PC-3 (cell line): ENCODE measurements around the gene GPX3. TPM values are rescaled to one million over a fixed set of nuclear protein-coding genes. Genes with fewer than 3 reads are reported as not detected.
A peak's percentile ranks its signal among the peaks of the same experiment; 100 is the strongest.

Experiments used
- ATAC-seq: fragments of 200-7000 bp; cut with Tn5 transposase; 2 replicates; pipeline ENCODE4 v1.9.1; 2020; ENCODE audit warnings: mild to moderate bottlenecking, moderate library complexity
- BruUV-seq: library from RNA; stranded (reverse); fragments of 400-500 nt; replicated peaks from 2 replicates; lab custom pipeline; 2021; lab: Mats Ljungman, UMichigan
- CTCF ChIA-PET: fragments of 300-600 bp; sonication (Branson Sonifier 250); formaldehyde crosslinking; loops from one replicate; lab custom pipeline; 2022; ENCODE audit warnings: antibody characterized with exemption; lab: Charles Lee
- POLR2A ChIA-PET: fragments of 300-600 bp; sonication (Branson Sonifier 250); formaldehyde crosslinking; loops from one replicate; lab custom pipeline; 2022; ENCODE audit warnings: antibody characterized with exemption; ENCODE audit not compliant: unreplicated experiment; lab: Charles Lee
- DNase-seq: peaks from one replicate; pipeline ENCODE4 v3.0.0-alpha.2; 2015
- H2AFZ ChIP-seq: fragments of 300-600 bp; sonication (generic); 2 replicates; pipeline ENCODE4 v1.6.0; 2016; ENCODE audit warnings: antibody characterized with exemption, low read length
- H3F3A ChIP-seq: fragments of 300-600 bp; sonication (generic); one replicate; pipeline ENCODE4 v1.6.0; 2017; ENCODE audit warnings: antibody characterized with exemption, low read length, control low read depth, mild to moderate bottlenecking; ENCODE audit not compliant: unreplicated experiment
- H3K27ac ChIP-seq: fragments of 300-600 bp; sonication (generic); 2 replicates; pipeline ENCODE4 v1.5.1; 2016; ENCODE audit warnings: mild to moderate bottlenecking, low read length
- H3K27me3 ChIP-seq: fragments of 300-600 bp; sonication (generic); 2 replicates; pipeline ENCODE4 v1.6.1; 2016; ENCODE audit warnings: low read length, mixed read lengths
- H3K36me3 ChIP-seq: fragments of 300-600 bp; sonication (generic); 2 replicates; pipeline ENCODE4 v1.6.1; 2016; ENCODE audit warnings: low read depth, mixed run types, low read length, mixed read lengths
- H3K4me1 ChIP-seq: fragments of 300-600 bp; sonication (generic); 2 replicates; pipeline ENCODE4 v1.5.1; 2016; ENCODE audit warnings: low read length; ENCODE audit not compliant: insufficient read depth
- H3K4me2 ChIP-seq: fragments of 300-600 bp; sonication (generic); 2 replicates; pipeline ENCODE4 v1.6.0; 2016; ENCODE audit warnings: low read length
- H3K4me3 ChIP-seq: fragments of 300-600 bp; sonication (generic); 2 replicates; pipeline ENCODE4 v1.5.1; 2016; ENCODE audit warnings: mild to moderate bottlenecking, low read length, mixed read lengths
- H3K79me2 ChIP-seq: fragments of 300-600 bp; sonication (generic); 2 replicates; pipeline ENCODE4 v1.6.1; 2017; ENCODE audit warnings: low read length, mixed read lengths
- H3K9ac ChIP-seq: fragments of 300-600 bp; sonication (generic); 2 replicates; pipeline ENCODE4 v1.6.0; 2016; ENCODE audit warnings: mild to moderate bottlenecking, low read length
- H3K9me2 ChIP-seq: fragments of 300-600 bp; sonication (generic); replicated peaks from 2 replicates; pipeline ENCODE4 v1.6.1; 2016; ENCODE audit warnings: mixed run types, low read length, mixed read lengths
- H3K9me3 ChIP-seq: fragments of 300-600 bp; sonication (generic); 2 replicates; pipeline ENCODE4 v1.6.1; 2016; ENCODE audit warnings: low read length, mixed read lengths
- H4K20me1 ChIP-seq: fragments of 300-600 bp; sonication (generic); 2 replicates; pipeline ENCODE4 v1.6.1; 2016; ENCODE audit warnings: low read length, mixed read lengths
- EZH2 ChIP-seq: fragments of 300-600 bp; sonication (generic); IDR thresholded peaks from one replicate; pipeline ENCODE4 v1.6.1; 2017; ENCODE audit warnings: antibody characterized with exemption, mild to moderate bottlenecking, low read length; ENCODE audit not compliant: unreplicated experiment
- EZH2phosphoT487 ChIP-seq: fragments of 300-600 bp; sonication (generic); IDR thresholded peaks from 2 replicates; pipeline ENCODE4 v1.6.1; 2018; ENCODE audit warnings: mild to moderate bottlenecking, antibody characterized with exemption, low read length, borderline replicate concordance
- intact Hi-C: fragments of 100-400 bp; cut with micrococcal nuclease; formaldehyde crosslinking; loops from 2 replicates; pipeline ENCODE4 v1.9.0; 2023
- total RNA-seq: library from RNA; depleted of rRNA; stranded (reverse); fragments of >200 nt; gene quantifications from 2 replicates; pipeline ENCODE4 v1.2.3, GENCODE V29; 2014
- TF ChIP-seq, protein P1 (sequence below): fragments of 300-600 bp; sonication (generic); conservative IDR thresholded peaks from 2 replicates; pipeline ENCODE4 v1.5.1; 2017; ENCODE audit warnings: antibody characterized with exemption, low read depth, mild to moderate bottlenecking, low read length

Gene GPX3
- total RNA-seq, 1 experiment from 2014 or later = not detected

DNA sequence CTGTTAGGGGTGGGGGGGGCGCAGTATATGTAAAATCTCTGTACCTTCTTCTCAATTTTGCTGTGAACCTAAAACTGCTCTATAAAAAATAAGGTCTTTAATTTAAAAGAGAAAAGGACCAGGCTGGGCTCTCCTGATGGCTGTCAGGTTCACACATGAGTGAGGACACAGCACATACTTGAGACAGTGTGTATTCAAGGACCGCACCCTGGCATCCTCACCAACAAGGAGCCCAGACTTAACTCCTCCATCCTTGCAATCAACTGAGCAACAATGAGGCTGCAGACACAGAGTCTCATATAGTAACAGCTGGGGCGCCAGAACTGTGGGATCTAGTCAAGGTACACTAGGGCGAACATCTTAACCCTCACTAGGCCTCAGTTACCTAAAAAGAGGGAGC lies 50.6 kb downstream of the GPX3 start:
- Histone ChIP-seq H3K4me2 (no peak overlapping the region), H2AFZ (no peak overlapping the region), H3K9me3 (no peaks in the 10 kb centered on the region), H4K20me1 (peaks cover 5% of the 10 kb centered on the region; the same call in 1 of the 2 replicates), H3F3A (peaks cover 6% of the 10 kb centered on the region), H3K36me3 (peaks cover 10% of the 10 kb centered on the region; the same call in 1 of the 2 replicates), H3K79me2 (peaks cover 90% of the 10 kb centered on the region), H3K9me2 (no peaks in the 10 kb centered on the region), H3K27ac (no peak overlapping the region), H3K27me3 (no peaks in the 10 kb centered on the region), H3K9ac (no peak overlapping the region), H3K4me3 (no peak overlapping the region), H3K4me1 (peaks cover 36% of the 10 kb centered on the region)
- BruUV-seq = no TSS peak
- TF ChIP-seq EZH2 = no peak
- TF ChIP-seq EZH2phosphoT487 = no peak
- TF ChIP-seq, protein P1, sequence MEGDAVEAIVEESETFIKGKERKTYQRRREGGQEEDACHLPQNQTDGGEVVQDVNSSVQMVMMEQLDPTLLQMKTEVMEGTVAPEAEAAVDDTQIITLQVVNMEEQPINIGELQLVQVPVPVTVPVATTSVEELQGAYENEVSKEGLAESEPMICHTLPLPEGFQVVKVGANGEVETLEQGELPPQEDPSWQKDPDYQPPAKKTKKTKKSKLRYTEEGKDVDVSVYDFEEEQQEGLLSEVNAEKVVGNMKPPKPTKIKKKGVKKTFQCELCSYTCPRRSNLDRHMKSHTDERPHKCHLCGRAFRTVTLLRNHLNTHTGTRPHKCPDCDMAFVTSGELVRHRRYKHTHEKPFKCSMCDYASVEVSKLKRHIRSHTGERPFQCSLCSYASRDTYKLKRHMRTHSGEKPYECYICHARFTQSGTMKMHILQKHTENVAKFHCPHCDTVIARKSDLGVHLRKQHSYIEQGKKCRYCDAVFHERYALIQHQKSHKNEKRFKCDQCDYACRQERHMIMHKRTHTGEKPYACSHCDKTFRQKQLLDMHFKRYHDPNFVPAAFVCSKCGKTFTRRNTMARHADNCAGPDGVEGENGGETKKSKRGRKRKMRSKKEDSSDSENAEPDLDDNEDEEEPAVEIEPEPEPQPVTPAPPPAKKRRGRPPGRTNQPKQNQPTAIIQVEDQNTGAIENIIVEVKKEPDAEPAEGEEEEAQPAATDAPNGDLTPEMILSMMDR = no peak
- ATAC-seq (no peak), DNase-seq (no peak)
- CTCF ChIA-PET = no interaction called here
- intact Hi-C loops = no loop called here
- POLR2A ChIA-PET = no interaction called here

DNA sequence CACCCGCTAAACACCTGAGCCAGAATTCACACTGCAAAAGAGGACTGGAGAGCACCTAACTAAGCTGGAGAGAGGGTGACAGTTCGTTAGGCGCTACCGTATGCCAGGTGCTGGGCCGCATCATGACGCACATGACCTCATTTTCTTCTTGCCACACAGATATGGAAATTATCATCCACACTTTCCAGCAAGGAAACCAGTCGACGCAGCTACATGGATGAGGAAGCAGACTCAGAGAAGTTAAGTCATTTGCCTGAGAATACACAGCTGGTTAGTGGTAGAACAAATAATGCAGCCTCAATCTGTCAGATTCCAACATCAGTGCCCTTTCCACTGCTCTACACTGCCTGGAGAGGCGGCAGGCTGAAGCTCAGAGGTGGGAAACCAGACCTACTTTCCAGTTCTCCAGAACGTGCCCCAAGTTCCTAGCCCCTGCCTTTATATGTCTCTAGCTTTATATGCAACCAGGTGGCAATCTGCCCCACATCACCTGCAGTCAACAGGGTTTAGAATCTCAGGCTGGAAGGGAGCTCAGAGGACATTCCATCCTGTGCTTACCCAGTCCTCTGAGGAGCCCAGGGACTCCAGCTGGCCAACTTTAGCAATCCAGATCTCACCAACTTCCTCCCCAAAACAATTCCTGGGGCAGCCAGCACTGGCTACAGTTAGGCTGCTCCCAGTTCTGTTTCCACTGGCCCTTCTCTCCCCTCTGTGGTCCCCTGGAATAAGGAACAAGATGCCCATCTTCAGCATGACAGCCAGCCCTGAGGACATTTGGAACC lies 51.6 kb downstream of the GPX3 start:
- no TSS peak for BruUV-seq
- Histone ChIP-seq H3K36me3 (peaks cover 10% of the 10 kb centered on the region; the same call in 1 of the 2 replicates), H3K9me2 (no peaks in the 10 kb centered on the region), H3F3A (peaks cover 13% of the 10 kb centered on the region), H3K4me3 (no peak overlapping the region), H3K4me1 (peaks cover 46% of the 10 kb centered on the region), H3K9me3 (no peaks in the 10 kb centered on the region), H3K27me3 (no peaks in the 10 kb centered on the region), H4K20me1 (0 out of 2 replicates have a peak, but pooled peaks cover 7% of the 10 kb centered on the region), H2AFZ (no peak overlapping the region), H3K27ac (peak overlapping the region; percentile 51), H3K79me2 (peaks cover 90% of the 10 kb centered on the region), H3K9ac (no peak overlapping the region), H3K4me2 (0 out of 2 replicates have a peak overlapping the region, but pooled peaks have one; percentile 6)
- POLR2A ChIA-PET = no interaction called here
- TF ChIP-seq, protein P1 = no peak
- no peak for TF ChIP-seq EZH2phosphoT487
- no peak for TF ChIP-seq EZH2
- DNase-seq = no peak
- no peak for ATAC-seq
- intact Hi-C loops = no loop called here
- CTCF ChIA-PET = no interaction called here

DNA sequence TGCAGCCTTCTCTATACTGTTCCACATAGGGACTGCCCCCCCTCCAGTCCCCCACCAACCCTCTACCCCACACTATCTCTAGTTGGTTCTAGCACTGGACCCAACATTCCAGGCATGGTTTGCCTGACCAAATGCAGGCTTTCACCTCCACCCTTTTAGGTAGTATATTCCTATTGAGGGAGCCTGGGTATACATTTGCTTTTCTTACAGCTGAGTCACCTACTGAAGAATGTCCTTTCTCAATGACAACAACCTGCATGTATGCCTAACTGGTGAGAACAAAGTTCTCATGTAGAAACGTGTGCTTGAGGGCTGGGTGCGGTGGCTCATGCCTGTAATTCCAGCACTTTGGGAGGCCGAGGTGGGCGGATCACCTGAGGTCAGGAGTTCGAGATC lies 52.2 kb downstream of the GPX3 start:
- peaks cover 13% of the 10 kb centered on the region for H3F3A ChIP-seq
- TF ChIP-seq EZH2phosphoT487 = no peak
- TF ChIP-seq EZH2 = no peak
- TF ChIP-seq, protein P1 = no peak
- peaks cover 13% of the 10 kb centered on the region; the same call in 1 of the 2 replicates for H3K36me3 ChIP-seq
- no peaks in the 10 kb centered on the region for H3K9me2 ChIP-seq
- intact Hi-C loops = no loop called here
- no peak overlapping the region for H3K4me3 ChIP-seq
- no peak overlapping the region for H3K9ac ChIP-seq
- peaks cover 52% of the 10 kb centered on the region for H3K4me1 ChIP-seq
- H3K27ac ChIP-seq = peak overlapping the region; percentile 51
- ChIA-PET POLR2A (no interaction called here), CTCF (no interaction called here)
- H3K9me3 ChIP-seq = no peaks in the 10 kb centered on the region
- peaks cover 90% of the 10 kb centered on the region for H3K79me2 ChIP-seq
- peak; percentile 65 for ATAC-seq
- DNase-seq = peak; percentile 90
- no TSS peak for BruUV-seq
- H3K27me3 ChIP-seq = no peaks in the 10 kb centered on the region
- peaks cover 10% of the 10 kb centered on the region; the same call in 1 of the 2 replicates for H4K20me1 ChIP-seq
- no peak overlapping the region for H2AFZ ChIP-seq
- H3K4me2 ChIP-seq = 0 out of 2 replicates have a peak overlapping the region, but pooled peaks have one; percentile 6
